ENCODE results near the gene PLEKHF1.

PLEKHF1 gene

DNA sequence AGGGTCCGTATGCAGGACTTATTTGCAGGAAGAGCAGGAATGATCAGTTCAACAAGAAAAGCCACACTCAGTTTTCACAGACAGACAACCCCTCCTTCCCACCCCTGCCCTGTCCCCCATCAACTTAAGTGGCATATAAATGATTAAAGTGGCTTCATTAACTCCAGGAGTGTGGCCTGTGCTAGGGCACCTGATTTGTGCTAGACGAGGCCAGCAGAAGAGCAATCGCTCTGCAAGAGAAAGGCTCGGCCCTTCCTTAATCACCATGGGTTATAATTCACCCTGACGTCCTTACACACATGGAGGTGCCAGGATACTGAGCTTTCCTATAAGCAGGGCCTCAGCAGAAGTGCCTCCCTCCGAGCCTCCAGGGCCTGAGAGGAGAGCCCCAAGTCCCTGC, 35.2 kb downstream of the PLEKHF1 start:
- CTCF ChIA-PET: interaction anchor here (0.8 to 3.0 kb wide), 2 partner anchors 11 to 15 kb away, joined by 3 to 17 read pairs; partner anchors contain the start of gene C19orf12
- POLR2A ChIA-PET: no interaction called here
- Histone ChIP-seq H3K27ac (ENCODE audit: insufficient read depth in 1 of 2, low read depth in 1 of 2, low read length in 2 of 2, poor library complexity in 1 of 2, severe bottlenecking in 2 of 2) (no peak overlapping the region), H3K4me3 (ENCODE audit: control insufficient read depth in 1 of 7, extremely low read depth in 1 of 7, insufficient read depth in 4 of 7, low read depth in 2 of 7, low read length in 6 of 7) (no peak overlapping the region), H3K9me3 (ENCODE audit: control extremely low read depth in 1 of 5, control insufficient read depth in 4 of 5, insufficient read depth in 2 of 5, low read depth in 1 of 5, low read length in 4 of 5) (no peaks in the 10 kb centered on the region), H3K4me1 (ENCODE audit: control extremely low read depth in 1 of 4, control insufficient read depth in 4 of 4, insufficient read depth in 4 of 4, low read length in 3 of 4) (no peaks in the 10 kb centered on the region), H3K36me3 (ENCODE audit: control insufficient read depth in 4 of 4, insufficient read depth in 4 of 4, low read length in 3 of 4) (peaks cover 2 to 33% (median 15%) of the 10 kb centered on the region in 4 experiments), H3K27me3 (replicated peaks in 2 of 5; ENCODE audit: control insufficient read depth in 4 of 5, insufficient read depth in 5 of 5, low read length in 4 of 5) (no peaks in the 10 kb centered on the region)
- DNase-seq: no peak
- 98% methylated on average over 6 of the region's 6 CpGs for WGBS (ENCODE audit: insufficient coverage)

DNA sequence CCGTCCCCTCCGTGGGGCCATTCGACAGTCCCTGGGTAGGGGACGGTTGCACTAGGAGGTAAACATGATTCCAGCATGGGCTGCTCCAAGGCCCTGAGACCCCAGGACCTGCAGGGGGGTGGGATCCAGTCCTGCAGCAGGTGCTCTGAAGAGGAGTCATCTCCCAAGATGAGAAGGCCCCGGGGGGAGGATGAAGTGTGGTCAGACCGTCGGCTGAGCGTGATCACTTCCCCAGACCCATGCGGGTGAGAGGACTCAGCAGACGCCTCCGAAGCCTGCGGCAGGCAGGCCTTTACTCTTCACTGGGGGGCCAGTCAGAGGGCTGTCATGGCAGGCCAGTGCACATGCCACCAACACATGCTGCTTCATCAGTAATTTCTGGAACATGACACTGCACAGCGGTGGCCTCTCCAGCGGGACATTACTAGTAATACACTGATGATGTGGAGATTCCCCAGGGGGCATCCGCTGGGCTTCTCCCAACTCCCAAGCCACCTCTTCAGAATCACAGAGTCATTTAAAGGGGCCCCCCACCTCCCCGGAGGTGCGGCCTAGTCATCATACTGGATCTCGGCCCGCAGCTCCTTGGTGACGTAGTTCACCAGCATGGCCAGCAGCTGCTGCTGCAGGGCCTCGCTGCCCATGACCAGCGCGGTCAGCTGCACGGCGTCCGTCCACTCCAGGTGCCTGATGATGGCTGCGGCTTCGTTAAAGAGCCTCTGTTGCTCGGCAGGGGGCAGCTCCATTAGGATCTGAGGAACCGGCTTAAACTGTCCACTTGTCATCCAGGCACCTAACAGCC, 37.1 kb downstream of the PLEKHF1 start:
- Histone ChIP-seq H3K4me3 (ENCODE audit: control insufficient read depth in 1 of 7, extremely low read depth in 1 of 7, insufficient read depth in 4 of 7, low read depth in 2 of 7, low read length in 6 of 7) (no peak overlapping the region), H3K27me3 (replicated peaks in 2 of 5; ENCODE audit: control insufficient read depth in 4 of 5, insufficient read depth in 5 of 5, low read length in 4 of 5) (no peaks in the 10 kb centered on the region), H3K36me3 (ENCODE audit: control insufficient read depth in 4 of 4, insufficient read depth in 4 of 4, low read length in 3 of 4) (peaks cover 5 to 50% (median 29%) of the 10 kb centered on the region in 4 experiments), H3K4me1 (ENCODE audit: control extremely low read depth in 1 of 4, control insufficient read depth in 4 of 4, insufficient read depth in 4 of 4, low read length in 3 of 4) (no peaks in the 10 kb centered on the region), H3K9me3 (ENCODE audit: control extremely low read depth in 1 of 5, control insufficient read depth in 4 of 5, insufficient read depth in 2 of 5, low read depth in 1 of 5, low read length in 4 of 5) (no peaks in the 10 kb centered on the region), H3K27ac (ENCODE audit: insufficient read depth in 1 of 2, low read depth in 1 of 2, low read length in 2 of 2, poor library complexity in 1 of 2, severe bottlenecking in 2 of 2) (no peak overlapping the region)
- ChIA-PET CTCF (interaction anchor here (0.9 kb wide), 1 partner anchor 36 kb away, joined by 3 read pairs; no protein-coding TSS in a partner anchor), POLR2A (no interaction called here)
- DNase-seq: no peak
- WGBS (ENCODE audit: insufficient coverage): 94% methylated on average over 29 of the region's 30 CpGs

DNA sequence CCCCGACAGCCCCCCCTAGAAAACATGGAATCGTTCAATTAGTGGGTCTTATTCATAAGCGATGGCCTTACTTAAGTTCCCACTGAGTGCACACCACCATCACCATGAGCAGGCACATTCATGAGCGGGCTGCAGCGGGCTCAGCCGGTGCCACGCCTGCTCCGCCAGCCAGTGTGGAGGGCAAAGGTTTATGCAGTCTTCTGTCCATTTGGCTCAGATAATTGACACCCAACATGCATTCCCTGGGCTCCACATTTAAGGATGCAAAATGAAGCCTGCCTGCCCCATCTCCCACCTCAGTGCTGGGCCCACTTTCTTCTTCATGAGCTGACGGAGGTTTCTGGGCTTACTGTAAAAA, 37.7 kb downstream of the PLEKHF1 start:
- no peak for DNase-seq
- H3K9me3 ChIP-seq (ENCODE audit: control extremely low read depth in 1 of 5, control insufficient read depth in 4 of 5, insufficient read depth in 2 of 5, low read depth in 1 of 5, low read length in 4 of 5): no peaks in the 10 kb centered on the region
- CTCF ChIA-PET: interaction anchor here (0.9 kb wide), 1 partner anchor 37 kb away, joined by 3 read pairs; no protein-coding TSS in a partner anchor
- H3K4me1 ChIP-seq (ENCODE audit: control extremely low read depth in 1 of 4, control insufficient read depth in 4 of 4, insufficient read depth in 4 of 4, low read length in 3 of 4): no peaks in the 10 kb centered on the region
- H3K27ac ChIP-seq (ENCODE audit: insufficient read depth in 1 of 2, low read depth in 1 of 2, low read length in 2 of 2, poor library complexity in 1 of 2, severe bottlenecking in 2 of 2): no peak overlapping the region
- WGBS (ENCODE audit: insufficient coverage): 100% methylated on average over 4 of the region's 9 CpGs
- POLR2A ChIA-PET: no interaction called here
- H3K4me3 ChIP-seq (ENCODE audit: control insufficient read depth in 1 of 7, extremely low read depth in 1 of 7, insufficient read depth in 4 of 7, low read depth in 2 of 7, low read length in 6 of 7): no peak overlapping the region
- peaks cover 5 to 52% (median 31%) of the 10 kb centered on the region in 4 experiments for H3K36me3 ChIP-seq (ENCODE audit: control insufficient read depth in 4 of 4, insufficient read depth in 4 of 4, low read length in 3 of 4)
- no peaks in the 10 kb centered on the region for H3K27me3 ChIP-seq (replicated peaks in 2 of 5; ENCODE audit: control insufficient read depth in 4 of 5, insufficient read depth in 5 of 5, low read length in 4 of 5)

DNA sequence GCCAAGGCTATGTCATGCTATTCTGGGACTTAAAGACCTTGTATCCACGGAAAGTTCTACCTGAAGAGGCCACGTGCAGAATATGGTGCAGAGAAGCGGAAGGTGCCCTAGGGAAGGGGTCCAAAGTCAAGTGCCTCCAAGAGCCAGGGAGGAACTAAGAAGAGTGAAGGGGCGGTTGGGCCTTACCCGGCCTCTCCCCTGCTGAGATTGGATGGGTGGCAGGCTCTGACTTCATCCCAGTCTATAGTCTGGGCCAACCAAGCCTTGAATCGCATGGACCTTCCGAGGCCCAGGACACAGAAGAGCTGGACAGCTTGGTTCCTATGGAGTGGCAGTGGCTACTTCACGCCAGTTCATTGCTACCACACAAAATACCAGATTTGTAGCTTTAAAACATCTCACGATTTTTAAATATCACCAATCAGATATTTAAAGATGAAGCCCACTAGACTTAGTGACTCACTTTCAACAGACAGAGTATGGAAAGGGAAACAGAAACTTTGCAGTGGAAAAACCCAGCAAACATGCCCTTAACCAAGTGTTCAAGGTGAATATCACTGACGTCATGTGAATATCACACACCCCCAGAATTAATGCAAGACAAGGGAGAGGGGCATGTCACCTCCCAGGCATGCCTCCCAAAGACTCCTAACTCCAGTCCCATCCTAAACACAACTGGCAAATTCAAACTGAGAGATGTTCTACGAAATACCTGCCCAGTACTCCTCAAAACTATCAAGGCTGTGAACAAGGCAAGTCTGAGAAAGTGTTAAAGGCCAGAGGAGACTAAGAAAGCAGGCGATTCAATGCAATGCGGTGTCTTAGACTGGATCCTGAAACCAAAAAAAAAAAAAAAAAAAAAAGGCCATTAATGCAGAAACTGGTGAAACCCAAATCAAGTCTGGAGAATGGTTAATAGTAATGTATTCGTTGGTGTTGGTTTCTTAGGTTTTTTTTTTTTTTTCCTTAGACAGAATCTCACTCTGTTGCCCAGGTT, 39.6 kb downstream of the PLEKHF1 start:
- POLR2A ChIA-PET: no interaction called here
- no peaks in the 10 kb centered on the region for H3K9me3 ChIP-seq (ENCODE audit: control extremely low read depth in 1 of 5, control insufficient read depth in 4 of 5, insufficient read depth in 2 of 5, low read depth in 1 of 5, low read length in 4 of 5)
- no peak overlapping the region for H3K27ac ChIP-seq (ENCODE audit: insufficient read depth in 1 of 2, low read depth in 1 of 2, low read length in 2 of 2, poor library complexity in 1 of 2, severe bottlenecking in 2 of 2)
- no peaks in the 10 kb centered on the region for H3K27me3 ChIP-seq (replicated peaks in 2 of 5; ENCODE audit: control insufficient read depth in 4 of 5, insufficient read depth in 5 of 5, low read length in 4 of 5)
- CTCF ChIA-PET: interaction anchor here (0.8 to 1.4 kb wide), 3 partner anchors 11 to 219 kb away, joined by 3 to 5 read pairs (median 4); no protein-coding TSS in a partner anchor
- H3K36me3 ChIP-seq (ENCODE audit: control insufficient read depth in 4 of 4, insufficient read depth in 4 of 4, low read length in 3 of 4): peaks cover 7 to 60% (median 37%) of the 10 kb centered on the region in 4 experiments
- WGBS (ENCODE audit: insufficient coverage): 99% methylated on average over 12 of the region's 14 CpGs
- no peak for DNase-seq
- no peak overlapping the region for H3K4me3 ChIP-seq (ENCODE audit: control insufficient read depth in 1 of 7, extremely low read depth in 1 of 7, insufficient read depth in 4 of 7, low read depth in 2 of 7, low read length in 6 of 7)
- peaks cover 0 to 4% (median 2%) of the 10 kb centered on the region in 4 experiments for H3K4me1 ChIP-seq (ENCODE audit: control extremely low read depth in 1 of 4, control insufficient read depth in 4 of 4, insufficient read depth in 4 of 4, low read length in 3 of 4)

DNA sequence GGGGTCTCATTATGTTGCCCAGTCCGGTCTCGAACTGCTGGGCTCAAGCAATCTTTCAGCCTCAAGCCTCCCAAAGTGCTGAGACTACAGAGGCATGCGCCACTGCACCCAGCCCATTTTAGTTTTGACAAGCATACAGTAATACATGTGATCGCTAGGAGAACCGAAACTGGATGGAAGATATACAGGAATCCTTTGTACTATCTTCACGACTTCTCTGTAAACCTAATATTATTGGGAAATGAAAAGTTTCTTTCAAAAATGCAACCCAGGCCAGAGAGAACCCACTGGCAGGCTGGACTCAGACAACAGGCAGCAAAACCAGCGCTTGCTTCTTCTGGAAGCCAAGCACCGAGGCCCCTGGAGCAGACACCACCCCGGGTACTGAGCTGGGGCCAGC, 40.4 kb downstream of the PLEKHF1 start:
- DNase-seq: no peak
- CTCF ChIA-PET: interaction anchor here (0.9 to 1.4 kb wide), 2 partner anchors 11 to 14 kb away, joined by 3 to 5 read pairs; no protein-coding TSS in a partner anchor
- H3K4me1 ChIP-seq (ENCODE audit: control extremely low read depth in 1 of 4, control insufficient read depth in 4 of 4, insufficient read depth in 4 of 4, low read length in 3 of 4): peaks cover 0 to 7% (median 2%) of the 10 kb centered on the region in 4 experiments
- WGBS (ENCODE audit: insufficient coverage): 100% methylated on average over 6 of the region's 9 CpGs
- H3K27ac ChIP-seq (ENCODE audit: insufficient read depth in 1 of 2, low read depth in 1 of 2, low read length in 2 of 2, poor library complexity in 1 of 2, severe bottlenecking in 2 of 2): no peak overlapping the region
- no peaks in the 10 kb centered on the region for H3K9me3 ChIP-seq (ENCODE audit: control extremely low read depth in 1 of 5, control insufficient read depth in 4 of 5, insufficient read depth in 2 of 5, low read depth in 1 of 5, low read length in 4 of 5)
- H3K4me3 ChIP-seq (ENCODE audit: control insufficient read depth in 1 of 7, extremely low read depth in 1 of 7, insufficient read depth in 4 of 7, low read depth in 2 of 7, low read length in 6 of 7): no peak overlapping the region
- H3K36me3 ChIP-seq (ENCODE audit: control insufficient read depth in 4 of 4, insufficient read depth in 4 of 4, low read length in 3 of 4): peaks cover 7 to 64% (median 39%) of the 10 kb centered on the region in 4 experiments
- POLR2A ChIA-PET: no interaction called here
- H3K27me3 ChIP-seq (replicated peaks in 2 of 5; ENCODE audit: control insufficient read depth in 4 of 5, insufficient read depth in 5 of 5, low read length in 4 of 5): no peaks in the 10 kb centered on the region

DNA sequence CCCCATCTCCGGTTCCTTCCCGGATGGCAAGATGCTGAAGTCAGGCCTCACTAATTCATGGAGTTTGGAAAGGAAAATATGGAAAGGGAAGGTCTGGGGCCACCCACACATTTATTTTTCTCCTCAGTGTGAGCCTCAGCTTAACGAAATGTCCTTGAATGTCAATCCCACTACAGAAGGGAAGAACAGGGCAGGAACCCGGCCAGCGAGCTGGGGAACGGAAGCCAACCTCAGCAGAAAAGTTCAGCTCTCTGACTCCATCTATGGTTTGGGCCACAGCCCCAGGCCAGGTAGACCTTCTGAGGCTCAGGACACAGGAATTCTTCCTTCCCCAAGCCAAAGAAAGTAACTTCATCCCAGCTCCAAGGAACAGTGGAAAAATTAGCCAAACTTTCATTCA, 41.4 kb downstream of the PLEKHF1 start:
- peaks cover 7 to 61% (median 38%) of the 10 kb centered on the region in 4 experiments for H3K36me3 ChIP-seq (ENCODE audit: control insufficient read depth in 4 of 4, insufficient read depth in 4 of 4, low read length in 3 of 4)
- no peaks in the 10 kb centered on the region for H3K27me3 ChIP-seq (replicated peaks in 2 of 5; ENCODE audit: control insufficient read depth in 4 of 5, insufficient read depth in 5 of 5, low read length in 4 of 5)
- no peak overlapping the region for H3K27ac ChIP-seq (ENCODE audit: insufficient read depth in 1 of 2, low read depth in 1 of 2, low read length in 2 of 2, poor library complexity in 1 of 2, severe bottlenecking in 2 of 2)
- no peak overlapping the region for H3K4me3 ChIP-seq (ENCODE audit: control insufficient read depth in 1 of 7, extremely low read depth in 1 of 7, insufficient read depth in 4 of 7, low read depth in 2 of 7, low read length in 6 of 7)
- ChIA-PET CTCF (interaction anchor here (0.5 to 1.4 kb wide), 5 partner anchors 10 to 977 kb away, joined by 3 to 5 read pairs (median 3); no protein-coding TSS in a partner anchor), POLR2A (no interaction called here)
- no peak for DNase-seq
- H3K9me3 ChIP-seq (ENCODE audit: control extremely low read depth in 1 of 5, control insufficient read depth in 4 of 5, insufficient read depth in 2 of 5, low read depth in 1 of 5, low read length in 4 of 5): no peaks in the 10 kb centered on the region
- WGBS (ENCODE audit: insufficient coverage): 97% methylated on average over 5 of the region's 6 CpGs
- peaks cover 0 to 14% (median 9%) of the 10 kb centered on the region in 4 experiments for H3K4me1 ChIP-seq (ENCODE audit: control extremely low read depth in 1 of 4, control insufficient read depth in 4 of 4, insufficient read depth in 4 of 4, low read length in 3 of 4)
